GM12878 (cell line): ENCODE data around the gene BICRAL. TPM values are rescaled to one million over a fixed set of nuclear protein-coding genes. Genes with fewer than 3 reads are reported as not detected.

Experiments
- BRCA1 ChIP-seq: IDR thresholded peaks from 2 replicates; pipeline ENCODE4 v1.6.1; 2011; ENCODE audit warnings: low read depth, low read length, improper control_type of control experiment
- E2F4 ChIP-seq: IDR thresholded peaks from 2 replicates; pipeline ENCODE4 v1.6.1; 2012; ENCODE audit warnings: low read depth, low read length, improper control_type of control experiment
- EZH2 ChIP-seq: IDR thresholded peaks from 2 replicates; pipeline ENCODE4 v1.6.1; 2012; ENCODE audit warnings: low read depth, mild to moderate bottlenecking, control low read depth, inconsistent platforms, low read length, borderline replicate concordance; ENCODE audit not compliant: control insufficient read depth
- JUNB ChIP-seq: IDR thresholded peaks from 2 replicates; pipeline ENCODE4 v1.6.1; 2016; ENCODE audit warnings: antibody characterized with exemption, mild to moderate bottlenecking
- MEF2A ChIP-seq: IDR thresholded peaks from 2 replicates; pipeline ENCODE4 v1.6.1; 2011; ENCODE audit warnings: low read depth, mild to moderate bottlenecking, low read length, moderate library complexity; ENCODE audit not compliant: insufficient read depth
- MTA3 ChIP-seq: IDR thresholded peaks from 2 replicates; pipeline ENCODE4 v1.6.1; 2012; ENCODE audit warnings: low read length, inconsistent platforms, borderline replicate concordance
- PAX8 ChIP-seq: fragments of 450-650 bp; IDR thresholded peaks from 2 replicates; pipeline ENCODE4 v1.6.1; 2017; ENCODE audit warnings: mild to moderate bottlenecking, moderate library complexity
- RAD51 ChIP-seq: fragments of 450-650 bp; IDR thresholded peaks from 2 replicates; pipeline ENCODE4 v1.6.1; 2016; ENCODE audit warnings: moderate library complexity, mild to moderate bottlenecking, inconsistent platforms
- SREBF1 ChIP-seq: IDR thresholded peaks from 2 replicates; pipeline ENCODE4 v1.6.1; 2012; ENCODE audit warnings: mild to moderate bottlenecking, low read length
- STAT3 ChIP-seq: IDR thresholded peaks from 2 replicates; pipeline ENCODE4 v1.6.1; 2011; ENCODE audit warnings: low read depth, low read length, improper control_type of control experiment
- ZNF622 ChIP-seq: fragments of 450-650 bp; IDR thresholded peaks from 2 replicates; pipeline ENCODE4 v1.6.1; 2017; ENCODE audit warnings: mild to moderate bottlenecking, inconsistent platforms
- ZNF687 ChIP-seq: fragments of 450-650 bp; IDR thresholded peaks from 2 replicates; pipeline ENCODE4 v1.6.1; 2017; ENCODE audit warnings: mild to moderate bottlenecking, moderate library complexity
- polyA plus RNA-seq, 11 experiments: library from polyadenylated mRNA; depleted of rRNA in 4 of 11; unstranded in 6 of 11; stranded (reverse) in 5 of 11; fragments of >200 nt; fragmentation: Nextera tagmentation in 4 of 11; fragmentation: Illumina TruSeq in 1 of 11; extraction: Ambion mirVana in 4 of 11; extraction: Trizol in 1 of 11; gene quantifications; 1 replicate in 1 of 11; 2 replicates in 10 of 11; pipeline versions ENCODE4 v1.2.1 to v1.2.3, GENCODE V29; 2011 to 2016; ENCODE audit warnings: inconsistent platforms in 2 of 11, missing spikeins in 2 of 11, low read depth in 1 of 11
- total RNA-seq, 4 experiments: library from RNA; depleted of rRNA in 3 of 4; stranded (reverse); fragments of >200 nt in 3 of 4; fragmentation: Illumina TruSeq in 1 of 4; extraction: Trizol in 1 of 4; gene quantifications; 2 replicates each; pipeline versions ENCODE4 v1.2.1 to v1.2.3, GENCODE V29; 2013 to 2021
- TF ChIP-seq, protein P1 (sequence below): IDR thresholded peaks from 2 replicates; pipeline ENCODE4 v1.6.1; 2011; ENCODE audit warnings: borderline replicate concordance, low read depth, mild to moderate bottlenecking, moderate library complexity, low read length; ENCODE audit not compliant: insufficient read depth, poor library complexity, severe bottlenecking
- TF ChIP-seq, protein P2 (sequence below): IDR thresholded peaks from 2 replicates; pipeline ENCODE4 v1.6.1; 2012; ENCODE audit warnings: mild to moderate bottlenecking, low read depth, low read length
- TF ChIP-seq, protein P3 (sequence below): fragments of 450-650 bp; IDR thresholded peaks from 2 replicates; pipeline ENCODE4 v1.6.1; 2017; ENCODE audit warnings: antibody characterized with exemption, mild to moderate bottlenecking, moderate library complexity

BICRAL gene
- total and polyA plus RNA-seq, 10 of the 15 experiments (the other 5 are each of a cell fraction or from before 2014, with no cell fraction given) = 1.9 to 16.6 (median 8.5) TPM

DNA sequence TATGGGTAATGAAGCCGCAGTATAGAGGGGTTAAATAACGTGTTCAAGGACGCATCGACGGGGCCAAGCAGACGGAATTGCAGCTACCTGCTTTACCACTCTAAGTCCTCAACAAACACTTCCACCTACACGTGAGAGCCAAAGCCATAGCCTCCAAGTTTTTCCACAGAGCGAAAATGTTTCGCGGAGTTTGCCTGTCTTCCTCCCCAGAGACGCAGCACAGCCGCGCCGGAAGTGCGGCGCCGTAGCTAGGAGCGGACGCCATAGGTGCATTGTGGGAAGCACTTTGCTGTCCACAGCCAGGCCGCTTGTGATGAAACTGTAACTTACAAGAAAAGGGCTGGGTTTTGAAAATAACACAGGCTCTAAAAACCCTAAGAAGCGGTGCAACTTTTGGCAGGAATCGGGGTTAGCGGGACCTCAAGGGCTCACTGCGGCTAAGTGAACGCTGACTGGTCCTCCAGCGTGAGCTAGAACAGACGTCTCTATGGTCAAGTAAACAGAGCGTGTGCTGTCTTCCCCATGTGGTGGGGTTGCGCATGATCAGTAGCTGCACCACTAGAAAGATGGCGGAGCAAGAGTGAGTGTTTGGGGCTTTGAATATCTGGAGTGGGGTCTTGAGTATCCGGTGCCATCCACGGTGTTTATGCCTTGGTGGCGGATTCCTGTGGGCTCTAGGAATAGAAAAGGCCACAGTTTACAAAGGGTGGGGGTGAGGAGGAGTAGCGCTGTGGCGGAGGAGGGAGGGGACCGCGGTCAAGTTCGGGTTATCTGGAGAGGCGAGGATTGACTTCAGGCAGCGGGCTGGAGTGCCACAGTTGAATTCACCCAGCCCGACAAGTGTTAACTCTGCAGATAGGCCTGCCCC, 97.8 kb downstream of the BICRAL start, which contains the start of gene RPL7L1 (continued):
- peak; percentile 79 for TF ChIP-seq ZNF687
- TF ChIP-seq E2F4 = no peak
- TF ChIP-seq RAD51 = peak; percentile 79
- TF ChIP-seq, protein P1, sequence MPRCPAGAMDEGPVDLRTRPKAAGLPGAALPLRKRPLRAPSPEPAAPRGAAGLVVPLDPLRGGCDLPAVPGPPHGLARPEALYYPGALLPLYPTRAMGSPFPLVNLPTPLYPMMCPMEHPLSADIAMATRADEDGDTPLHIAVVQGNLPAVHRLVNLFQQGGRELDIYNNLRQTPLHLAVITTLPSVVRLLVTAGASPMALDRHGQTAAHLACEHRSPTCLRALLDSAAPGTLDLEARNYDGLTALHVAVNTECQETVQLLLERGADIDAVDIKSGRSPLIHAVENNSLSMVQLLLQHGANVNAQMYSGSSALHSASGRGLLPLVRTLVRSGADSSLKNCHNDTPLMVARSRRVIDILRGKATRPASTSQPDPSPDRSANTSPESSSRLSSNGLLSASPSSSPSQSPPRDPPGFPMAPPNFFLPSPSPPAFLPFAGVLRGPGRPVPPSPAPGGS = no peak
- no peak for TF ChIP-seq BRCA1
- peak; percentile 13; the same call in 1 of the 2 replicates for TF ChIP-seq JUNB
- TF ChIP-seq ZNF622 = no peak
- TF ChIP-seq STAT3 = no peak
- TF ChIP-seq MTA3 = 0 out of 2 replicates have a peak, but pooled peaks have one; percentile 40
- TF ChIP-seq EZH2 = no peak
- TF ChIP-seq, protein P2, sequence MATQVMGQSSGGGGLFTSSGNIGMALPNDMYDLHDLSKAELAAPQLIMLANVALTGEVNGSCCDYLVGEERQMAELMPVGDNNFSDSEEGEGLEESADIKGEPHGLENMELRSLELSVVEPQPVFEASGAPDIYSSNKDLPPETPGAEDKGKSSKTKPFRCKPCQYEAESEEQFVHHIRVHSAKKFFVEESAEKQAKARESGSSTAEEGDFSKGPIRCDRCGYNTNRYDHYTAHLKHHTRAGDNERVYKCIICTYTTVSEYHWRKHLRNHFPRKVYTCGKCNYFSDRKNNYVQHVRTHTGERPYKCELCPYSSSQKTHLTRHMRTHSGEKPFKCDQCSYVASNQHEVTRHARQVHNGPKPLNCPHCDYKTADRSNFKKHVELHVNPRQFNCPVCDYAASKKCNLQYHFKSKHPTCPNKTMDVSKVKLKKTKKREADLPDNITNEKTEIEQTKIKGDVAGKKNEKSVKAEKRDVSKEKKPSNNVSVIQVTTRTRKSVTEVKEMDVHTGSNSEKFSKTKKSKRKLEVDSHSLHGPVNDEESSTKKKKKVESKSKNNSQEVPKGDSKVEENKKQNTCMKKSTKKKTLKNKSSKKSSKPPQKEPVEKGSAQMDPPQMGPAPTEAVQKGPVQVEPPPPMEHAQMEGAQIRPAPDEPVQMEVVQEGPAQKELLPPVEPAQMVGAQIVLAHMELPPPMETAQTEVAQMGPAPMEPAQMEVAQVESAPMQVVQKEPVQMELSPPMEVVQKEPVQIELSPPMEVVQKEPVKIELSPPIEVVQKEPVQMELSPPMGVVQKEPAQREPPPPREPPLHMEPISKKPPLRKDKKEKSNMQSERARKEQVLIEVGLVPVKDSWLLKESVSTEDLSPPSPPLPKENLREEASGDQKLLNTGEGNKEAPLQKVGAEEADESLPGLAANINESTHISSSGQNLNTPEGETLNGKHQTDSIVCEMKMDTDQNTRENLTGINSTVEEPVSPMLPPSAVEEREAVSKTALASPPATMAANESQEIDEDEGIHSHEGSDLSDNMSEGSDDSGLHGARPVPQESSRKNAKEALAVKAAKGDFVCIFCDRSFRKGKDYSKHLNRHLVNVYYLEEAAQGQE = 0 out of 2 replicates have a peak, but pooled peaks have one; percentile 21
- TF ChIP-seq SREBF1 = no peak
- TF ChIP-seq, protein P3, sequence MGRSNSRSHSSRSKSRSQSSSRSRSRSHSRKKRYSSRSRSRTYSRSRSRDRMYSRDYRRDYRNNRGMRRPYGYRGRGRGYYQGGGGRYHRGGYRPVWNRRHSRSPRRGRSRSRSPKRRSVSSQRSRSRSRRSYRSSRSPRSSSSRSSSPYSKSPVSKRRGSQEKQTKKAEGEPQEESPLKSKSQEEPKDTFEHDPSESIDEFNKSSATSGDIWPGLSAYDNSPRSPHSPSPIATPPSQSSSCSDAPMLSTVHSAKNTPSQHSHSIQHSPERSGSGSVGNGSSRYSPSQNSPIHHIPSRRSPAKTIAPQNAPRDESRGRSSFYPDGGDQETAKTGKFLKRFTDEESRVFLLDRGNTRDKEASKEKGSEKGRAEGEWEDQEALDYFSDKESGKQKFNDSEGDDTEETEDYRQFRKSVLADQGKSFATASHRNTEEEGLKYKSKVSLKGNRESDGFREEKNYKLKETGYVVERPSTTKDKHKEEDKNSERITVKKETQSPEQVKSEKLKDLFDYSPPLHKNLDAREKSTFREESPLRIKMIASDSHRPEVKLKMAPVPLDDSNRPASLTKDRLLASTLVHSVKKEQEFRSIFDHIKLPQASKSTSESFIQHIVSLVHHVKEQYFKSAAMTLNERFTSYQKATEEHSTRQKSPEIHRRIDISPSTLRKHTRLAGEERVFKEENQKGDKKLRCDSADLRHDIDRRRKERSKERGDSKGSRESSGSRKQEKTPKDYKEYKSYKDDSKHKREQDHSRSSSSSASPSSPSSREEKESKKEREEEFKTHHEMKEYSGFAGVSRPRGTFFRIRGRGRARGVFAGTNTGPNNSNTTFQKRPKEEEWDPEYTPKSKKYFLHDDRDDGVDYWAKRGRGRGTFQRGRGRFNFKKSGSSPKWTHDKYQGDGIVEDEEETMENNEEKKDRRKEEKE = no peak
- TF ChIP-seq MEF2A = no peak
- peak; percentile 87; the same call in 1 of the 2 replicates for TF ChIP-seq PAX8
